ENCODE measurements around the gene RIPPLY1.
"Not testable (repeated sequence)": the region's sequence is repeated elsewhere in the genome, so short reads cannot be mapped to it uniquely, and the experiment has no call there.

The RIPPLY1 gene

GRCh38 chrX:106912864-106913263 is 9.7 kb upstream of the RIPPLY1 start:
- DNase-seq (ENCODE audit: low read depth in 1 of 2, low spot score in 1 of 2), result no peak

GRCh38 chrX:106906361-106906760 is 3.2 kb upstream of the RIPPLY1 start:
- DNase-seq (ENCODE audit: low read depth in 1 of 2, low spot score in 1 of 2), result no peak

GRCh38 chrX:106905064-106905708 is 2.0 kb upstream of the RIPPLY1 start:
- no peak for DNase-seq (ENCODE audit: low read depth in 1 of 2, low spot score in 1 of 2)

GRCh38 chrX:106903856-106904528 is 851 bp upstream of the RIPPLY1 start:
- no peak for DNase-seq (ENCODE audit: low read depth in 1 of 2, low spot score in 1 of 2)

GRCh38 chrX:106902684-106903083 is 457 bp downstream of the RIPPLY1 start:
- DNase-seq (ENCODE audit: low read depth in 1 of 2, low spot score in 1 of 2), result no peak

GRCh38 chrX:106901781-106902219 is 1.3 kb downstream of the RIPPLY1 start:
- no peak for DNase-seq (ENCODE audit: low read depth in 1 of 2, low spot score in 1 of 2)

GRCh38 chrX:106901341-106901740 is 1.8 kb downstream of the RIPPLY1 start:
- DNase-seq (ENCODE audit: low read depth in 1 of 2, low spot score in 1 of 2), result no peak

- no peak for DNase-seq (ENCODE audit: low read depth in 1 of 2, low spot score in 1 of 2)
Measured at GRCh38 chrX:106899841-106900240, 3.3 kb downstream of the RIPPLY1 start.

- DNase-seq (ENCODE audit: low read depth in 1 of 2, low spot score in 1 of 2), result no peak
Measured at GRCh38 chrX:106899276-106899675, 3.9 kb downstream of the RIPPLY1 start.

GRCh38 chrX:106898462-106898861 is 4.7 kb downstream of the RIPPLY1 start:
- DNase-seq (ENCODE audit: low read depth in 1 of 2, low spot score in 1 of 2), result no peak

GRCh38 chrX:106897259-106897658 is 5.9 kb downstream of the RIPPLY1 start:
- DNase-seq (ENCODE audit: low read depth in 1 of 2, low spot score in 1 of 2), result no peak

GRCh38 chrX:106894978-106895452 is 8.1 kb downstream of the RIPPLY1 start:
- no peak for DNase-seq (ENCODE audit: low read depth in 1 of 2, low spot score in 1 of 2)

GRCh38 chrX:106894392-106894909 is 8.7 kb downstream of the RIPPLY1 start:
- peak in 1 of 2 donors; percentile 8 for DNase-seq (ENCODE audit: low read depth in 1 of 2, low spot score in 1 of 2)

- DNase-seq (ENCODE audit: low read depth in 1 of 2, low spot score in 1 of 2), result no peak
Measured at GRCh38 chrX:106891762-106892460, 11.2 kb downstream of the RIPPLY1 start.

GRCh38 chrX:106889468-106889867 is 13.7 kb downstream of the RIPPLY1 start:
- no peak for DNase-seq (ENCODE audit: low read depth in 1 of 2, low spot score in 1 of 2)

- DNase-seq (ENCODE audit: low read depth in 1 of 2, low spot score in 1 of 2), result no peak
Measured at GRCh38 chrX:106875151-106875550, 28.0 kb downstream of the RIPPLY1 start.

GRCh38 chrX:106874075-106874474 is 29.1 kb downstream of the RIPPLY1 start:
- no peak for DNase-seq (ENCODE audit: low read depth in 1 of 2, low spot score in 1 of 2)

- not testable (repeated sequence) for DNase-seq (ENCODE audit: low read depth in 1 of 2, low spot score in 1 of 2)
Measured at GRCh38 chrX:106872796-106873195, 30.3 kb downstream of the RIPPLY1 start.

- no peak for DNase-seq (ENCODE audit: low read depth in 1 of 2, low spot score in 1 of 2)
Measured at GRCh38 chrX:106863697-106864096, 39.4 kb downstream of the RIPPLY1 start.

- DNase-seq (ENCODE audit: low read depth in 1 of 2, low spot score in 1 of 2), result no peak
Measured at GRCh38 chrX:106862972-106863688, 40.0 kb downstream of the RIPPLY1 start.

Data from activated CD4-positive, alpha-beta T cell treated with anti-CD3 and anti-CD28 coated beads, Interleukin-2, amount 50 U/mL, for 24 hours (primary cell).